ENCODE measurements around the gene POLR1A.

DNA sequence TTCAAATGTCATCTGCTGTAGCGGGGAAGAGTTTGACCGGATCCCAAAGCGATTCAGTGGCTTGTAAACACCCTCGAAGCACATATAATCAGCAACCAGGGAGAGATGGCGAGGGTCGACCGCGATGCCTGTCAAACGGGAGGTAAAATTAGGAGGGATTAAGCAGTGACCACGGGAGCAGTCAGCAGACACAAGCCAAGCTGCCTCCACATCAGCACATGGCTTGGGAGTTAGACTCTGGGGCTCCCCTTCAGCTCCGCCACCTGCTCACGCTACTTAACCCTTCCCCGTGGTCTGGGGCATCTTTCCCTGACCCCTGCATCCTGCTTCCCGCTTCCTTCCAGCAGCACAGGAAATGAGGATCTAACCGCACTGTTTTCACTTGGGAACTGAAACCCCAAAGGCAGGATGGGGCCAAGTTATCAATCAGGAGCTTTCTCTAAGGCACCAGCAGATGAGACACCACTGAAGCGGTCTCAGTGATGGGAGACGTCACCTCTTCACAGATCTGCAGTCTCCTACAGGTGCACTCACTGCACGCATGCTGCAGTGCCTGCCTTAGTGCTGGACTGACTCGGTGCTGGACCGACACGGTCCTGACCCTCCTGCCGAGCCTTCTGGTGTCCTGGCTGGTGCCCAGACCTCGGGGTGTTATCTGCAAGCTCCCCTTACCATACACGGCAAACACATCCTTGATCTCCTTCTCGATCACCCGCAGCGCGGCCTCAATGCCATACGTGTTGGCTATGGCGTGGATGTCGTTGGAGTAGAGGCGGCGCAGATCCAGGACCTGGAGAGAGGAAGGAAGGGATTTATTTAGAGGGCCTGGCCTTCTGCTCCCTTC is 77.5 kb downstream of the POLR1A start:
- TF ChIP-seq, protein P1, sequence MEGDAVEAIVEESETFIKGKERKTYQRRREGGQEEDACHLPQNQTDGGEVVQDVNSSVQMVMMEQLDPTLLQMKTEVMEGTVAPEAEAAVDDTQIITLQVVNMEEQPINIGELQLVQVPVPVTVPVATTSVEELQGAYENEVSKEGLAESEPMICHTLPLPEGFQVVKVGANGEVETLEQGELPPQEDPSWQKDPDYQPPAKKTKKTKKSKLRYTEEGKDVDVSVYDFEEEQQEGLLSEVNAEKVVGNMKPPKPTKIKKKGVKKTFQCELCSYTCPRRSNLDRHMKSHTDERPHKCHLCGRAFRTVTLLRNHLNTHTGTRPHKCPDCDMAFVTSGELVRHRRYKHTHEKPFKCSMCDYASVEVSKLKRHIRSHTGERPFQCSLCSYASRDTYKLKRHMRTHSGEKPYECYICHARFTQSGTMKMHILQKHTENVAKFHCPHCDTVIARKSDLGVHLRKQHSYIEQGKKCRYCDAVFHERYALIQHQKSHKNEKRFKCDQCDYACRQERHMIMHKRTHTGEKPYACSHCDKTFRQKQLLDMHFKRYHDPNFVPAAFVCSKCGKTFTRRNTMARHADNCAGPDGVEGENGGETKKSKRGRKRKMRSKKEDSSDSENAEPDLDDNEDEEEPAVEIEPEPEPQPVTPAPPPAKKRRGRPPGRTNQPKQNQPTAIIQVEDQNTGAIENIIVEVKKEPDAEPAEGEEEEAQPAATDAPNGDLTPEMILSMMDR (IDR thresholded peaks at IDR 0.05), result no peak
- no peak for TF ChIP-seq POLR2A (IDR thresholded peaks at IDR 0.05)
